HepG2 (cell line): Measurements from ENCODE around the gene LCORL. TPM values are rescaled to one million over a fixed set of nuclear protein-coding genes. Genes with fewer than 3 reads are reported as not detected.

Experiments used
- ATAC-seq: fragments of 200-7000 bp; cut with Tn5 transposase; 3 replicates; pipeline ENCODE4 v1.9.1; 2020; ENCODE audit warnings: mild to moderate bottlenecking, moderate library complexity
- BruUV-seq: library from RNA; stranded (reverse); fragments of 400-500 nt; replicated peaks from 2 replicates; lab custom pipeline; 2021; lab: Mats Ljungman, UMichigan
- CTCF ChIA-PET: fragments of 300-600 bp; formaldehyde crosslinking; extraction: SDS; loops from one replicate; lab custom pipeline; 2021; ENCODE audit warnings: low total read pairs, inconsistent platforms, low intra/inter-chr PET ratio; lab: Yijun Ruan, JAX
- POLR2A ChIA-PET: fragments of 350-600 bp; sonication (Branson Sonifier 250); formaldehyde crosslinking; loops from one replicate; lab custom pipeline; 2020; ENCODE audit warnings: antibody characterized with exemption, inconsistent platforms; lab: Yijun Ruan, JAX
- DNase-seq: peaks from one replicate; pipeline ENCODE4 v3.0.0-alpha.2; 2015; ENCODE audit warnings: low spot score
- FAIRE-seq: peaks from 3 replicates; lab custom pipeline; 2011; peaks lifted over from hg19 to GRCh38; lab: Jason Lieb, UNC
- H2AFZ ChIP-seq: one replicate; pipeline ENCODE4 v1.6.1; 2011; ENCODE audit warnings: low read length, inconsistent platforms
- H3K27ac ChIP-seq: fragments of 300-600 bp; 3 replicates; pipeline ENCODE4 v1.8.0; 2011; ENCODE audit warnings: mixed run types, mild to moderate bottlenecking, mixed read lengths, low read length, inconsistent platforms; ENCODE audit not compliant: insufficient read depth; ENCODE audit errors: extremely low read length
- H3K27me3 ChIP-seq, 2 experiments: fragments of 200-600 bp in 1 of 2; 2 replicates in 1 of 2; 3 replicates in 1 of 2; pipeline versions ENCODE4 v1.6.0 to v1.8.0; 2011; ENCODE audit warnings: low read length in 2 of 2, mild to moderate bottlenecking in 2 of 2, moderate library complexity in 2 of 2, inconsistent platforms in 1 of 2; ENCODE audit not compliant: insufficient read depth in 2 of 2, control insufficient read depth in 1 of 2
- H3K36me3 ChIP-seq, 2 experiments: fragments of 200-600 bp in 1 of 2; replicated peaks in 1 of 2; 2 replicates in 1 of 2; 3 replicates in 1 of 2; pipeline versions ENCODE4 v1.5.1 to v1.8.0; 2011; ENCODE audit warnings: low read length in 2 of 2, inconsistent platforms in 1 of 2; ENCODE audit not compliant: insufficient read depth in 2 of 2, control insufficient read depth in 1 of 2
- H3K4me1 ChIP-seq: 2 replicates; pipeline ENCODE4 v1.5.1; 2012; ENCODE audit warnings: low read length, inconsistent platforms; ENCODE audit not compliant: insufficient read depth
- H3K4me2 ChIP-seq: 2 replicates; pipeline ENCODE4 v1.6.0; 2011; ENCODE audit warnings: low read depth, low read length, inconsistent platforms
- H3K4me3 ChIP-seq, 3 experiments: fragments of 200-600 bp in 1 of 3; sonication (generic), shearing (Covaris generic) in 1 of 3; replicated peaks in 1 of 3; 2 replicates each; pipeline ENCODE4 v1.5.1; 2011 to 2016; ENCODE audit warnings: low read length in 3 of 3, inconsistent platforms in 2 of 3, low read depth in 2 of 3, mild to moderate bottlenecking in 2 of 3, control low read depth in 1 of 3, mixed read lengths in 1 of 3; ENCODE audit not compliant: insufficient read depth in 1 of 3
- H3K79me2 ChIP-seq: one replicate; pipeline ENCODE4 v1.6.1; 2011; ENCODE audit warnings: low read length, inconsistent platforms; ENCODE audit not compliant: insufficient read depth
- H3K9ac ChIP-seq: 2 replicates; pipeline ENCODE4 v1.6.0; 2011; ENCODE audit warnings: mild to moderate bottlenecking, low read depth, low read length, inconsistent platforms; ENCODE audit not compliant: insufficient read depth
- H3K9me3 ChIP-seq: 2 replicates; pipeline ENCODE4 v1.5.1; 2012; ENCODE audit warnings: mild to moderate bottlenecking, low read length
- H4K20me1 ChIP-seq: 2 replicates; pipeline ENCODE4 v1.6.0; 2011; ENCODE audit warnings: inconsistent platforms, mild to moderate bottlenecking, low read length, moderate library complexity; ENCODE audit not compliant: insufficient read depth
- CEBPB ChIP-seq: IDR thresholded peaks from 2 replicates; pipeline ENCODE4 v1.6.1; 2011; ENCODE audit warnings: low read depth, low read length, improper control_type of control experiment, borderline replicate concordance
- ISL2 ChIP-seq: sonication (generic); formaldehyde crosslinking; IDR thresholded peaks from 2 replicates; pipeline ENCODE4 v1.5.0; 2020; ENCODE audit warnings: missing genetic modification reagents
- KLF12 ChIP-seq: sonication (generic); formaldehyde crosslinking; IDR thresholded peaks from 2 replicates; pipeline ENCODE4 v1.4.0; 2020; ENCODE audit warnings: missing genetic modification reagents, borderline replicate concordance
- YEATS4 ChIP-seq: sonication (generic); formaldehyde crosslinking; IDR thresholded peaks from 2 replicates; pipeline ENCODE4 v1.4.0; 2020; ENCODE audit warnings: missing genetic modification reagents, borderline replicate concordance
- ZFP62 ChIP-seq: sonication (generic); formaldehyde crosslinking; IDR thresholded peaks from 2 replicates; pipeline ENCODE4 v1.4.0; 2020; ENCODE audit warnings: missing genetic modification reagents
- ZNF367 ChIP-seq: sonication (generic); formaldehyde crosslinking; IDR thresholded peaks from 2 replicates; pipeline ENCODE4 v1.4.0; 2020; ENCODE audit warnings: missing genetic modification reagents, borderline replicate concordance
- ZNF891 ChIP-seq: sonication (generic); formaldehyde crosslinking; IDR thresholded peaks from 2 replicates; pipeline ENCODE4 v1.5.0; 2020; ENCODE audit warnings: mild to moderate bottlenecking, missing genetic modification reagents
- ZSCAN22 ChIP-seq: sonication (generic); formaldehyde crosslinking; IDR thresholded peaks from 2 replicates; pipeline ENCODE4 v1.4.0; 2020; ENCODE audit warnings: mild to moderate bottlenecking, missing genetic modification reagents
- WGBS: methylation state at CpG from one replicate; pipeline ENCODE4 v1.1.6; 2017; ENCODE audit warnings: low lambda C conversion rate; 5-methylcytosine and 5-hydroxymethylcytosine counted together
- in situ Hi-C: cut with HindIII; loops from 2 replicates; pipeline ENCODE4 v1.10.0; 2017; ENCODE audit warnings: low pct_unique_long_range_greater_than_20kb; ENCODE audit not compliant: extremely low pct_ligation_motif_present
- intact Hi-C: fragments of 100-400 bp; cut with micrococcal nuclease; formaldehyde crosslinking; loops from one replicate; pipeline ENCODE4 v1.10.0; 2022; ENCODE audit not compliant: unreplicated experiment
- polyA plus RNA-seq, 8 experiments: library from polyadenylated mRNA; depleted of rRNA in 3 of 8; stranded (reverse) in 7 of 8; unstranded in 1 of 8; fragments of >200 nt; fragmentation: Illumina TruSeq in 4 of 8; extraction: Trizol in 4 of 8; gene quantifications; 2 replicates each; pipeline versions ENCODE4 v1.2.1 to v1.2.3, GENCODE V29; 2011 to 2016; ENCODE audit warnings: low read depth in 4 of 8, missing spikeins in 1 of 8, mixed read lengths in 1 of 8; ENCODE audit not compliant: insufficient read depth in 1 of 8
- total RNA-seq, 5 experiments: library from RNA; depleted of rRNA; stranded (reverse); fragments of >200 nt; fragmentation: Illumina TruSeq; extraction: Trizol; gene quantifications; 2 replicates each; pipeline ENCODE4 v1.2.3, GENCODE V29; 2016; ENCODE audit warnings: low read depth in 1 of 5

The LCORL gene
- total and polyA plus RNA-seq, 2 of the 13 experiments (the other 11 are each of a cell fraction or from before 2014, with no cell fraction given): 5.3 to 14.5 TPM

GRCh38 chr4:17884063-17884462, 137.5 kb downstream of the LCORL start:
- Histone ChIP-seq H3K9me3 (no peaks in the 10 kb centered on the region), H3K4me2 (no peak overlapping the region), H3K4me1 (no peaks in the 10 kb centered on the region), H3K27ac (no peak overlapping the region), H3K79me2 (no peaks in the 10 kb centered on the region), H3K27me3 (no peaks in the 10 kb centered on the region), H3K4me3 (no peak overlapping the region), H3K36me3 (no peaks in the 10 kb centered on the region; a peak in 1 of 5 replicates), H3K9ac (no peak overlapping the region), H4K20me1 (no peaks in the 10 kb centered on the region), H2AFZ (no peak overlapping the region)
- BruUV-seq: no TSS peak
- FAIRE-seq (no peak), DNase-seq (no peak), ATAC-seq (no peak)
- intact Hi-C loops: no loop called here
- ChIA-PET POLR2A (no interaction called here), CTCF (no interaction called here)
- 97% methylated on average over 2 of the region's 2 CpGs for WGBS
- no peak for TF ChIP-seq ZNF367 (CRISPR knock-in tag)
- no peak for TF ChIP-seq ZNF891 (CRISPR knock-in tag)
- no peak for TF ChIP-seq KLF12
- TF ChIP-seq ISL2 (CRISPR knock-in tag): no peak
- in situ Hi-C loops: no loop called here

DNA sequence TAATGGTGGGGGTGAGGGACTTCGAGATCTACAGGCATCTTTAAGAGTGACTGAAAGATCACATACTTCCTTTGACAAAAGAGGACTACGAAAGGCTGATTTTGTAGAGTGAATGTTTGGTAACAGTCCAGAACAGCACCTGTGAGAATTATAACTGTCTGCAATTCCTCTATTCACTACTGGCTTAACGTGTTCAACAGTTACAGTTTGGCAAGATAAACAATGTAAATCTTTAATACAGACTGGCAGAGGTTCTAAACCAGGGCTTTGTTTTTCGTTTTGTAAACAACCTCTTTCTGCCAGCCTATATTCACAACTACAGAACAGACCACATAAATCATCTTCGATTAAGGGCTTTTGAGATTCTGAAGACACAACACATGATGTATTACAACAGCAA, 143.9 kb downstream of the LCORL start:
- ChIA-PET CTCF (no interaction called here), POLR2A (no interaction called here)
- Histone ChIP-seq H2AFZ (no peak overlapping the region), H3K4me1 (peaks cover 14% of the 10 kb centered on the region), H3K36me3 (no peaks in the 10 kb centered on the region), H3K27me3 (no peaks in the 10 kb centered on the region), H3K9ac (no peak overlapping the region), H3K4me2 (no peak overlapping the region), H3K4me3 (no peak overlapping the region), H4K20me1 (no peaks in the 10 kb centered on the region), H3K27ac (no peak overlapping the region), H3K9me3 (no peaks in the 10 kb centered on the region), H3K79me2 (no peaks in the 10 kb centered on the region)
- DNase-seq (no peak), ATAC-seq (no peak), FAIRE-seq (no peak)
- intact Hi-C loops (no loop called here), in situ Hi-C loops (no loop called here)
- no peak for TF ChIP-seq CEBPB
- no peak for TF ChIP-seq YEATS4 (CRISPR knock-in tag)
- TF ChIP-seq ZFP62: no peak
- no peak for TF ChIP-seq ZSCAN22 (CRISPR knock-in tag)
- BruUV-seq: TSS peak; percentile 13
- WGBS: 91% methylated on average over 5 of the region's 5 CpGs
